Colon (tissue), 2 donors: ENCODE measurements around the gene CORO2A.

ENCODE experiments used
- FAIRE-seq: peaks from 2 replicates; lab custom pipeline; 2012; peaks lifted over from hg19 to GRCh38; lab: Jason Lieb, UNC
- donor health status: control.
- donor health status: control.

Gene CORO2A, protein sequence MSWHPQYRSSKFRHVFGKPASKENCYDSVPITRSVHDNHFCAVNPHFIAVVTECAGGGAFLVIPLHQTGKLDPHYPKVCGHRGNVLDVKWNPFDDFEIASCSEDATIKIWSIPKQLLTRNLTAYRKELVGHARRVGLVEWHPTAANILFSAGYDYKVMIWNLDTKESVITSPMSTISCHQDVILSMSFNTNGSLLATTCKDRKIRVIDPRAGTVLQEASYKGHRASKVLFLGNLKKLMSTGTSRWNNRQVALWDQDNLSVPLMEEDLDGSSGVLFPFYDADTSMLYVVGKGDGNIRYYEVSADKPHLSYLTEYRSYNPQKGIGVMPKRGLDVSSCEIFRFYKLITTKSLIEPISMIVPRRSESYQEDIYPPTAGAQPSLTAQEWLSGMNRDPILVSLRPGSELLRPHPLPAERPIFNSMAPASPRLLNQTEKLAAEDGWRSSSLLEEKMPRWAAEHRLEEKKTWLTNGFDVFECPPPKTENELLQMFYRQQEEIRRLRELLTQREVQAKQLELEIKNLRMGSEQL

DNA sequence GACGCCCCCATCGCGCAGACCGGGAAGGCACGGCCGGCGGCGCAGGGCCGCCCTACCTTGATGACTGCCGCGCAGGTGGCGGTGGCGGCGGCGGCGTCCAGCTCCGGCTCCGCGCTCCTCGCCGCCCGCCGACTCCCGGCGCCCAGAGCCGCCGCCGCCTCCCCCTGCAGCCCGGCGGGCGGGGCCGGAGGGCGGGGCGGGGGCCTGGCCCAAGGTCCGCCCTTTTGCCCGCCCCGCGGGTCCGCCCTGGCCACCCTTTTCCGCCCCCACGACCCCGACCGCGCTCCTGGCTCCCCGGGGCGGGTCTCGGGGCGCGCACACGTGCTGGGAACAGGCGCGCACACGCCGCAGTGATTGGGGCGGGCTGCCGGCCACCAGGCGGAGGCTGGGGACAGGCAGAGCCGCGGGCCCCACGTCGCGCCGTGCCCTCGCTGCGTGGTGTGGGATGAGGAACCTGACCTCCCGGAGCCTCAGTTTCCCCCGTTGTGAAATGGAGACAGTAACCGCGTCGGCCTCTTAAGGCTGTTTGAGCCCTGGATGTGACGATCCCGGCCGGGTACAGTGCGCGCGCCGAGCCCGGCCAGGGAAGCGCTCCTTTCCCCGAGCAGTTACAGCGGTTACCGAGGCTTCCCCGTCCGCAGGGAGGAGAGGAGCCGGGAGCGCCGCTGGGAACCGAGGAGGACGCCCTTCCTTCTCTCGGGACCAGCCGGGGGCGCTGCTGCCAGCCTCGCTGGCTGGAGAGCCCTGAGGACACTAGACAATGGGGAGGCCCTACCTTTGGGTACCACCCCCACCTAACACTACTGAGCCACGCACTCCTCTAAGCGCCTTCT, at the start of gene CORO2A:
CORO2A (minus strand) TSS at position 135 of the 833 bp plus-strand sequence. CDS start 34,977 bp downstream, outside the sequence.
- FAIRE-seq, result no peak

DNA sequence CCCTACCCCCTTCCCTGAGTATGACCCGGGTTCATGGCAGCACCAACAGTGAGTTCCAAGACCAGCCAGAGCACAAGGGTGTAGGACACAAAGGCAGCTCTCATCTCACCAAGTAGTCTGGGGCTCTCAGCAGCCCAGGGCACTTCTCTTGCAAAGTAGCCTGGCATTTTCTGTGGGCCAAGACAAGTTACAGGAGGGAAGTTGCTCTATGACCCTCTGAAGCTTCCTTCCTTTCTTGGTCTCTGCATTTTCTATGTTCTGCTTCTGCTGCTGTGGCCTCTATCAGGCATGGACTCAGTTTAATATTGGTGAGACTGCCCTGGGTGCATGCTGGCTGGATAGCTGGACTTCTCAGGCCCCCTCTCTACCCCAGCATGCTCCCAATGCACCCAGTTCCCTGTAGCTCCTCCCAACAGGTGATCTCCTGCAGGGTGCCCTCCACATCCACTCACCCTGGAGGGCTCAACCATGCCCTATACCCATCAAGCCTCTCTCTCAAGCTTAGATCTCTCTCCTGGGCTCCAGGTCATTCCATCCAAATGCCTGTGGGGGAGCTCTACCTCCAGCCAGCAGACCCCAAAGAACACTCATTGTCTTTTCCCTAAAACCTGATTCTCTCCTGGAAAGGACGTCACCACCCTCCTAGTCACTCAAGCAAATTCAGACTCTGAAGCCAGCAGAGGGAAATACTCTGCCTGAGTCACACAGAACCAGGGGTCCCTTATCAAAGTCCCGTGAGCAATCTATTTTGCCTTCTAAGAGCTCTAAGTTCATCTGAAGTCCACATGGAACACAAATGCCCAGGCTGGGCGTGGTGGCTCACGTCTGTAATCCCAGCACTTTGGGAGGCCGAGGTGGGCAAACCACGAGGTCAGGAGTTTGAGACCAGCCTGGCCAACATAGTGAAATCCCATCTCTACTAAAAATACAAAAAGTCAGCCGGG, 49.2 kb upstream of the CORO2A start:
- no peak for FAIRE-seq

DNA sequence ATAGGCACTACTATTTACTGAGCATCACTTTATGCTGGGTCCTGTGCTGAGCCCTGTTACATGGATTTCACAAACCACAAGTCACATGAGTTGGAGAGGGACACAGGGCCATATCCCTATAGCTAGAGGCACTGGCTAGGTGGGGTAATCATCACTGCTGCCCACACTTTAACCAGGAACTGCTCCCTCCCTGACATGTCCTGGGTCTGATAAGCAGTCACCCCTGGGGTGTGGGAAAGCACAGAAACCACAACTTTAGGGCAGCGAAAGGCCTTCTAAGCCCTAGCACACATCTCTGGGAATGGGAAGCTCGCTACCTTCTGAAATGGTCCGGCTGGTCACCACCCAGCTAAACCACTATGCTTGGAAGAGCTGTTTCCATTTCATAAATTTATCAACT, 48.0 kb upstream of the CORO2A start:
- no peak for FAIRE-seq

DNA sequence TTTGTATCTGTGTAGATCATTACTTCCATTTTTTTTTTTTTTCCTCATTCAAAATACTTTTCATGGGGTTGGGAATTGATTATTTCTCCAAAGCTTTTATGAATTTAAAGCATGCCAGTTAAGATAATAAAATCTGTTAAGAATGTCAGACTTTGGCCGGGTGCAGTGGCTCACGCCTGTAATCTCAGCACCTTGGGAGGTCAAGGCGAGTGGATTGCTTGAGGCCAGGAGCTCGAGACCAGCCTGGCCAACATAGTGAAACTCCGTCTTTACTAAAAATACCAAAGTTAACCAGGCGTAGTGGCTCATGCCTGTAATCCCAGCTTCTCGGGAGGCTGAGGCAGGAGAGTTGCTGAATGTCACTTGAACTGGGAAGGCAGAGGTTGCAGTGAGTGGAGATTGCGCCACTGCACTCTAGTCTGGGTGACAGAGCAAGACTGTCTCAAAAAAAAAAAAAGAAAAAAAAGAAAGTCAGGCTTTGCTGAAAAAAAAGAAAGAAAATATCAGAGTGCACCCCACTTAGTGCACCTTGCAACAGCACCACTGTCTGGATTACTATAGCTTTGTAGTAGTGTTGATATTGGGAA, 44.6 kb upstream of the CORO2A start:
- no peak for FAIRE-seq

DNA sequence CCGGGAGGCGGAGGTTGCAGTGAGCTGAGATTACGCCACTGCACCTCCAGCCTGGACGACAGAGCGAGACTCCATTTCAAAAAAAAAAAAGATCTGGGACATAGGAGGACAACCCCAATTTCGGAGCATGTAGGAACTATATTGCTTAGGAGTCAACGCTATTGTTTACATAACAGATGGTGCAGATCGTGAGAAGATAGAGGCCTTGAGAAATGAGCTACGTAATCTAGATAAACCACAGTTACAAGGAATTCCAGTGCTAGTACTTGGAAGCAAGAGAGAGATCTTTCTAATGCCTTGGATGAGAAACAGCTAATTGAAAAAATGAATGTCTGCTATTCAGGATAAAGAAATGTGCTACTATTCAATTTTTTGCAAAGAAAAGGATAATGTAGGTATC, 42.7 kb upstream of the CORO2A start:
- no peak for FAIRE-seq

DNA sequence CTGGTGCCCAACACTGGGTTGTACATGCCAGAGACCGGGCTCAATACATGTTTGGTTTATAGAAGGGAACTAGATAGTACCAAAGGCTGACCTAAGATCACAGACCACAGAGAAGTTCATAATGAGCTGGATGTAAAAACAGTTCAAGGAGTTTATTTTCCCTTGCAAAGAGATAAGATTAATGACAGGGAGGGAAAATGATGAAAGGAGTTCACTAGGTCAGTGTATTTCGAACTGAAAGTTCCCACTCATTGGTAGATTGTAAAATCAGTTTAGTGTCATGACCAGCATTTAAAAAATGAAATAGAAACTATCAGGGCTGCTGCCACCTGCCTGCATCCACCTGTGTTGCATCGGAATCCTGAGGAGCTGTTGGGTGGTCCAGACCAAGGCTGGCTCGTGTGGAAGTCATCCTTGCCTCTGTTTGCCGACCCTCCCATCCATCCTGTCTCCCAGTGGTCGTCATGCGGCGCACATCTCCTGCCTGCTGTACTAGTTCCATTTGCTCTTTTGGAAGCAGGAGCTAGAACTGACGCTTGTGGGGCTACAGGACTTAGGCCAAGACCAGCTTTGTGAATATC, 41.9 kb upstream of the CORO2A start:
- FAIRE-seq, result no peak

DNA sequence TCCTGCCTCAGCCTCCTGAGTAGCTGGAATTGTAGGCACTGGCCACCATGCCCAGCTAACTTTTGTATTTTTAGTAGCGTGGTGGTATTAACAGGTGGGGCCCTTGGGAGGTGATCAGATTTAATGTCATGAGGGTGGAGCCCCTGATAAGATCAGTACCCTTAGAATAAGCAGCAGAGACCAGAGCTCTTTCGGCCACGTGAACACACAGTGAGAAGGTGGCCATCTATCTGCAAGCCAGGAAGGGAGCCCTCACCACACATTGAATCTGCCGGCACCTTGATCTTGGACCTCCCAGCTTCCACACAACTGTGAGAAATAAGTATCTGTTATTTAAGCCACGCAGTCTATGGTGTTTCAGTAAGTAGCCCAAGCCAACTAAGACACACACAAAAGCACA, 40.5 kb upstream of the CORO2A start:
- FAIRE-seq, result no peak

DNA sequence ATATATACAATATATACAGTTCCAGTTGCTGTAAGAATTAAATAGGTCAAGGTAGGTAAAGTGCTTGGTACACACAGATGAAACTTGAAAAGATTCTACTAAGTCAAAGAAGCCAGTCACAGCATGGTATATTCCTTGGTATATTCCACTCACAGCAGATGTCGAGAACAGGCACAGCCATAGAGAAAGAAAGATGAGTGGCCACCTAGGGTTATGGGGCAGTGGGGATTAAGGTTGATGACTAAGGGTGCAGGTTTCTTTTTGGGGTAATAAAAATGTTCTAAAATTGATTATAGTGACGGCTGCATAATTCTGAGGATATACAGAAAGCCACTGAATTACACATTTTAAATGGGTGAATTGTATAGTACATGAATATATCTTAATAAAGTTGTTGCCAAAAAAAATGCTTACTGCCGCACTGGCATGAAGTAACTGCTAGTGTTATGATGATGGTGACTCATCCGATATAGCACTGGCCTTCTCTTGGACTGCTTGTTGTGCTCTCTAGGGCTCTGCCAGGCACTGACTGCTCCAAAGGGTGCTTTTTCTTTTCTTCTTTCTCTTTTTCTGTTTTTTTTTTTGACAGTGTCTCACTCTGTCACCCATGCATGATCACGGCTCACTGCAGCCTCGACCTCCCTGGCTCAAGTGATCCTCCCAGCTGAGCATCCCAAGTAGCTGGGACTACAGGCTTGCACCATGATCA, 39.5 kb upstream of the CORO2A start:
- no peak for FAIRE-seq

DNA sequence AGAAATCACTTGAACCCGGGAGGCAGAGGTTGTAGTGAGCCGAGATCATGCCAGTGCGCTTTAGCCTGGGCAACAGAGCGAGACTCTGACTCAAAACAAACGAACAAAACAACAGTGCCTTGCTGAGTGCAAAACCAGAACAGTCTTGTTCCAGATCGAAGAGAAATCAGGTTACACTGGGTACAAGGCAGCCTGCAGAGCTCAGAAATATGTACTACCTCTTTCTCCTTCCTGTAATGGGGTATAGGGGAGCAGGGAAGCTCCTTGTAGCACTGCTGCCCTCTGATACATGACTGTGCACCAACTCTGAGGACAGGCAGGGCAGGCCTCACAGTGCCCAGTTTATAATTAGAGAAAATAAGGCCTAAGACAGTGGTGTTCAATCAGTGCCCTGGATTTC, 38.4 kb upstream of the CORO2A start:
- no peak for FAIRE-seq

DNA sequence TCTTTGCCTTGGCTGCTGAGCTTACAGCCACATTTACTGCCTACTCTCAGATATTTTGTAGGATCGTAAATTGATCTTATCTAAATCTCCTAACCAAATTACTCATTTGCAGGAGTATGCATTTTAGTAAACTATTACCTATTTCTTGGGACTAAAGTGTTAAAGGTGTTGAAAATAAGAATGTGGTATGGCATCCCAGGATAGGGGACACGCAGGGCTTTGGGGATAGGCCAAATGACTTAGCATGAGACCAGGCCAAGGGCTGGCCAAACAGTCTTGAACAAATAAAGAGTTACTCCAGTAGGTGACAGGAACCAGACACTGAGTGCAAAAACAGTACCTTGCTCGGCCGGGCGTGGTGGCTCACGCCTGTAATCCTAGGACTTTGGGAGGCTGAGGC, 37.9 kb upstream of the CORO2A start:
- FAIRE-seq, result no peak

DNA sequence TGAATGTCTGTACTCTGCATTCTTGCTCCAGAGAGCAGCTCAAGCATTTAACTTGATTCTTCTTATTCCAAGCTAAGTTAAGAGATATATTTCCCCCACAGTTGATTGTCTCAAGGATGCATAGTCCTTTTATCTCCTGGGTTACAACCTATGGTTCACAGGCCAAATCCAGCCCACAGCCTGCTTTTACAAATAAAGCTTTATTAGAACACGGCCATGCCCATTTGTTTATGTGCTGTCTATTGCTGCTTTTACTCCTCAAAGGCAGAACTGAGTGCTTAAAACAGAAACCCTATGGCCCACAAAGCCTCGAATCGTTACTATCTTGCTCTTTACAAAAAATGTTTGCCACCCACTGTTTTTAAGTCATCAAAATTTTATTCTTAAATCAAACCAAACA, 37.2 kb upstream of the CORO2A start:
- FAIRE-seq, result no peak

DNA sequence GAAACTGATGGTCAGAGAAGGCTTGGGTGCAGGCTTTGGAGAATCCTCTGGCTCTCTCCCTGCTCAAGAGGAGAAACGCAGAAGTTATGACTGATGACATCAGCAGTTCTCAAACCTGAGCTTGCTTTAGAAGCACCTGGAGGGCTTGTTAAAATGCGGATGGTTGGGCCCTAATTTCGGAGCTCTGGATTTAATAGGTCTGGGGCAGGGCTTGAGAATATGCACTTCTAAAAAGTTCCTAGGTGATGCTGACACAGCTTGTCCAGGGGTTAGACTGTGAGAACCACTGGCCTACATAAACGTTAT, 36.6 kb upstream of the CORO2A start:
- no peak for FAIRE-seq

DNA sequence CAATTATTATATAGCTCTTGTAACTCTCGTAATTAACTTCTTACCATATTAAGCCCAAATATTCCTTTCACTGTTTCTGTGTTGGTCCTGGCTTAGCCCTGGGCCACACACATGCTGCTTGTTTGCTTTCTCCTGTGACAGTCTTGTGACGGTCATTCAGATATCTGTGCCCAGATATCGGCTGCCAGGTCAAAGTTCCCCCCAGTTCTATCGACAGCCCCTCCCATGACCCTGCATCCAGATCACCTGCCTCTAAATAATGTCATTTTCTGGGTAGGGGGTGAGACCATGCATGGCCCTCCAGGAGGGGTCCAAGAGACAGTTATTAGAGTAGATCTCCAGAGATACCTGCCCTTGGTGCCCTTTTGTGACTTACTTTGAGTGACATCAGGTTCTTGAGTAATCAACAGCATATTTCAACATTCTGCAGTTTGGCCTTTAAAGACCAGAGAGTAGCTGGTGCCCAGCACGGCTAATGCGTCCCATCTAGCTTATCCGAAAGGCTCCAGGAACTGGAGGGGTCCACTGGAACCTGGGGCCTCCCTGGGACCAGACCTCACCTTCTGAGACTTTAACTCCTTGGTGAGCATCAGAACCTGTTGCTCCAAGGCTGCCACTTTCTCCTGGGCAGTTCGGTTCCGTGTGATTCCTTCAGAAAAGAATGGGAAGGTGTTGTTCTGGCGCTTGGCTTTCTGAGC, 36.1 kb upstream of the CORO2A start:
- no peak for FAIRE-seq

DNA sequence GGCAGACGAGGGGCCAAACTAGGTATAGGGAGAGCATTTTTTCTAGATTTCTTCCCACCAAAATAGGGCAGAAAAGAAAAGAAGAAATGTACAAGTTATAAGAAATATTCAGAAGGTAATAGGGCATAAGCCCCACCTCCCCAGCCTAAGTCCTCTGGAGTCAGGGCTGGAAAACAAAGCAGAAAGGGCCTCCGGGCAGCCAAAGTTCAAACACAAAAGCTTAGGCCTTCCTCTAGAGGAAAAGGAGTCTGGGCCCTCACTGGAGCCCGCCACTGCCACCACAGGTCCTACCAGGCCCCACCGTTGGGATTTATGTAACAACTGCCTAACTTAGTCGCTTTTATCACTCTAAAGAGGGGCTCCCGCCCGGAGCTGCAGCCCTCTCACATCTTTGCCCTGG, 35.4 kb upstream of the CORO2A start:
- no peak for FAIRE-seq

DNA sequence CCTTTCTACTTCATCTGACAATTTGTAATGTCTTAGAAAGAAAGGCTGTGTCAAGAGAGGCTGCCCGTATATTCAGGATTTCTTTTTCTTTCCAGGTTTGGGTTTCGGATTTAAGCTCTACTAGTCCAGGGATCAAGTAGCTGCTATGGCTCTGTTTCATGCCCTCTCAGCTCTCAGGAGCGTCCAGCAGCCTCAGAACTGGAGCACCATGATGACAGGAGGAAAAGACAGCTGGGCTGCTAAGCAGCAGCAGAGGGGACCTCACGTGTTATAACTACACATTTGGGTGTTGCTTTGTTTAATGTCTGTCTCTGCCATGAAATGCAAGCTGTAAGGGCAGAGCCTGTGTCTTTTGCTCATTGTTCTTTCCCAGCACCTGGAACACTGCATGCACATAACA, 34.5 kb upstream of the CORO2A start:
- FAIRE-seq, result no peak

DNA sequence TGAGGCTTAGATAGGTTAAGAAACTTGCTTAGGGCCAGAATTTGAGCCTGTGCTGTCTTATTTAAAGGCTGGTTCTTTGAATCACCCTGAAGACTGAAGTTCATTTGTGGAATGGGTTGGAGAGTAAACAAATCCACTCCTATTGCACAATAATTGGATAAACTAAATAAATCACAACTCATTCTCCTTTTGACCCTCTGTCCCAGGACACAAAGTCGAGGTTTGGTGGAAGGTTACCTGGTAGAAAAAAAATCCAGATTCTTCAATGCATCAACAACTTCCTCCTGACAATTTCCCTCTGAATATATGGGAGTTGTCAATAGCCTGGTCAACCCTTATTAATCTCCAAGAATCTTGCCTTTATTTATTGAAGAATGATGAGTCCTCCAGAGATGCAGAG, 34.1 kb upstream of the CORO2A start:
- no peak for FAIRE-seq

DNA sequence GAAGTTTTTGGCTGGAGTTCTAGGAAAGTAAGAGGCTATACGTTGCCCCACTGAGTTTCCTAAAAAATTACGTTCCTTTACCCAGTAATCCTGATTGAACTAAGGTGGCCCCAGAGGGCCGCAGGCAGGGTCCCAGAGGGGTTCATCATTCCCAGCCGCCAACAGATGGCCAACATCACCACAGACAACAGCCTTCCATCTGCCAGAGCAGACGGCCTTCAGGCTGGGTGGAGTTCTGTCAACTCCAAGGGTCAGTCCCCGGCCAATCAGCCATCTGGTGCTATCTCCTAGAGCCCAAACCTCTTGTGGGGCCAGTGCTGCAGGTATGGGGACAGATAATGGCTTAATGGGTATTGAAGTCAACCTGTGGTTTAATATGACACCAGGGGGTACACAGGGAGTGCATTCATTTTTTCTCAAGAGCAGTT, 32.6 kb upstream of the CORO2A start:
- no peak for FAIRE-seq

DNA sequence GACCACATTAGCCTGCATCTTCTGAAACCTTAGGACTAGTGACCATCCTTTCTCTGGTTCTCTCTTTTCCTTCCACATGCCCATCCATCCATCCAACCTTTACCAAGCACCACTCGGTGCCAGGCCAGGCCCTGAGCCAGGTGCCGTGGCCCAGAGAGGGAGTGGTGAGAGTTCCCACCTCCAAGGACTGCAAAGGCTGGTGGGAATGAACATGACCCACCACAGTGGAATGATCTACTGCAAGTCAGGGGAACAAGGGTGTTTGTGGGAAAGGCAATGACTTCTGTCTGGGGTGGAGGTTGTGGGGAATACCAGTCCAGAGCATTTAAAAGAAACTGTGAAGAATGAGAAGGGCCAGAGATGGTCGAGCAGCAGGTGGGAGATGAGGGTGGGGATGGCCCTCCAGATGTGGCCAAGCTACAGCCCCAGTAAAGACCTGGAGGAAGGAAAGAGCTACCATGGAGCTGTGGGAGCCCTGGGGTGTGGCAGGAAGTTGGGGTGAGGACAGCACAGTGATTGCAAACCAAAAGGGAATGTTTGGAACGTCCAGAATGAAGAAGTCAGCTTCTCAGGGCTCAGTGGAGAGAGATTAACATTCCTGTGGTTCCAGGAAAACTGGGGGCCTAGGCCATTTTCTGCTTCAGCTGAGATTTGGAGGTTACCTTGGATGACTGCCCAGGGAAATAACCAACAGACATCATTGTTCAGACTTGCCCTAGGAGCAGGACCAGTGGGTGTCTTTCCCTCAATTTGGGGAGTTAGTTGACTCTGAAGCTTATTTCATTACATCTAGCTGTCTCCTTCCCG, 30.7 kb upstream of the CORO2A start:
- no peak for FAIRE-seq

DNA sequence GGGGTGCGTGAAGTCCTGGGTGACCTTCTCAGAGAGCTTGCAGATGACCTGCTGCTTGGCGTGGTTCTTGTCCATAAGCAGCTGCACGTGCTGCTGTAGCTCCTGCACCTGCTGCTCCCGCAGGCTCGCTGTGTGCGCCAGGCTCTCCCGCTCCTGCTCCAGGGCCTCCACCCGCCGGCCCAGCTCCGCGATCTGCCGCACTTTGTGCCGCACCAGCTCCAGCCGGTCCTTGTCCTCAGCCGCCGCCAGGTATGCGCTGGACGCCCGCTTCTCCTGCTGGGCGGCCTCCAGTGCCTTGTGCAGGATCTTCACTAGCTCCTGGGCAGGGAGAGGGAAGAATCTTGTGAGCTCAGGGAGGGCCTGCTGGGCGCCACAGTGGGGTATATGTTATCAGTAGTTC, 28.5 kb upstream of the CORO2A start:
- FAIRE-seq, result no peak
